ENCODE data around the gene STK31.
"Not testable (repeated sequence)": the region's sequence is repeated elsewhere in the genome, so short reads cannot be mapped to it uniquely, and the experiment has no call there.

STK31 gene

DNA sequence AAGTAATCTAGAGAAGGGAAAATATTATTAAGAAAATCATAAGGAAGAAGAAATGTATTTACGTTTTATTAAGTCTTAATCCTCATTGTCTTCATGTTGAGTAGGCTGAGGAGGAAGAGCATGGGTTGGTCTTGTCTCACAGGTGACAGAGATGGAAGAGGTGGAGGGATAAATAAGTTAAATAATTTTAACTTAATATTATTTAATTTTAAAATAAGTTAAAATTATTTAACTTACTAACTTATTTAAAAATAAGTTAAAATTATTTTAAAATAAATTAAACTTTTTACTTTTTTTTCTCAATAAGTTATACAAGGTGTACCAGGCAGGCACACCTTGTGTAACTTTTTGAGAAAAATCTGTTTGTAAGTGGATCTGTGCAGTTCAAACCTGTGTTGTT lies 36.6 kb downstream of the STK31 start:
- Mint-ChIP-seq H3K9me3 (peaks cover 43% of the 10 kb centered on the region), H3K36me3 (ENCODE audit: low read depth) (peaks cover 11% of the 10 kb centered on the region), H3K4me1 (no peaks in the 10 kb centered on the region), H3K27ac (no peak overlapping the region), H3K27me3 (ENCODE audit: low read depth) (peaks cover 3% of the 10 kb centered on the region), H3K4me3 (no peak overlapping the region)
- TF ChIP-seq CTCF (IDR thresholded peaks at IDR 0.05; ENCODE audit: unreplicated experiment in 3 of 3): no peak

DNA sequence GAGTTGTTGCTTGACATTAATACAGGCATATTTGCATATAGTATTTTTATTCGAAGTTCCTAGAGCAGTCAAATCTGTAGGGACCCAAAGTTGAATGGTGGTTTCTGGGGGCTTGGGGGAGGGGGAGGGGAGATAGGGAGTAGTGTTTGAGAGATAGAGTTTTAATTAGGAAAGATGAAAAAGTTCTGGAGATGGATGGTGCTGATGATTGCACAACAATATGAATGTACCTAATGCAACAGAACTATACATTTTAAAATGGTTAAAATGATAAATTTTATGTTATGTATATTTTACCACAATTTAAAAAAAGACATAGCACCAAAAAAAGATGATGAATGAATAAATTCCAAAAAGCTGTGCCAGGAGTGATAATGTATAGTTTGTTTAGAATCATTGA lies 41.8 kb downstream of the STK31 start:
- H3K4me3 Mint-ChIP-seq: no peak overlapping the region
- H3K36me3 Mint-ChIP-seq (ENCODE audit: low read depth): no peaks in the 10 kb centered on the region
- peaks cover under 1% of the 10 kb centered on the region for H3K27me3 Mint-ChIP-seq (ENCODE audit: low read depth)

GRCh38 chr7:23758839-23759238 lies 48.8 kb downstream of the STK31 start:
- H3K4me3 Mint-ChIP-seq; H3K36me3 Mint-ChIP-seq (ENCODE audit: low read depth); H3K27me3 Mint-ChIP-seq (ENCODE audit: low read depth); H3K27ac Mint-ChIP-seq; H3K4me1 Mint-ChIP-seq; H3K9me3 Mint-ChIP-seq: not testable (repeated sequence)

More for the DNA sequence above, 41.8 kb downstream of the STK31 start:
- no peak overlapping the region for H3K27ac Mint-ChIP-seq
- H3K4me1 Mint-ChIP-seq: no peaks in the 10 kb centered on the region
- TF ChIP-seq CTCF (IDR thresholded peaks at IDR 0.05; ENCODE audit: unreplicated experiment in 3 of 3): no peak
- peaks cover 7% of the 10 kb centered on the region for H3K9me3 Mint-ChIP-seq

GRCh38 chr7:23759671-23760391 lies 49.8 kb downstream of the STK31 start:
- H3K27ac Mint-ChIP-seq: peak overlapping the region; percentile 20 to 56 (median 36)
- peaks cover 6% of the 10 kb centered on the region for H3K4me1 Mint-ChIP-seq
- no peak for TF ChIP-seq CTCF (IDR thresholded peaks at IDR 0.05; ENCODE audit: unreplicated experiment in 3 of 3)
- H3K9me3 Mint-ChIP-seq: no peaks in the 10 kb centered on the region
- no peaks in the 10 kb centered on the region for H3K36me3 Mint-ChIP-seq (ENCODE audit: low read depth)
- H3K4me3 Mint-ChIP-seq: no peak overlapping the region
- peaks cover 4% of the 10 kb centered on the region for H3K27me3 Mint-ChIP-seq (ENCODE audit: low read depth)

GRCh38 chr7:23765943-23766342 lies 55.9 kb downstream of the STK31 start:
- TF ChIP-seq CTCF (IDR thresholded peaks at IDR 0.05; ENCODE audit: unreplicated experiment in 3 of 3): no peak
- no peaks in the 10 kb centered on the region for H3K4me1 Mint-ChIP-seq
- no peak overlapping the region for H3K4me3 Mint-ChIP-seq
- H3K27me3 Mint-ChIP-seq (ENCODE audit: low read depth): no peaks in the 10 kb centered on the region
- H3K9me3 Mint-ChIP-seq: no peaks in the 10 kb centered on the region
- no peak overlapping the region for H3K27ac Mint-ChIP-seq
- no peaks in the 10 kb centered on the region for H3K36me3 Mint-ChIP-seq (ENCODE audit: low read depth)

DNA sequence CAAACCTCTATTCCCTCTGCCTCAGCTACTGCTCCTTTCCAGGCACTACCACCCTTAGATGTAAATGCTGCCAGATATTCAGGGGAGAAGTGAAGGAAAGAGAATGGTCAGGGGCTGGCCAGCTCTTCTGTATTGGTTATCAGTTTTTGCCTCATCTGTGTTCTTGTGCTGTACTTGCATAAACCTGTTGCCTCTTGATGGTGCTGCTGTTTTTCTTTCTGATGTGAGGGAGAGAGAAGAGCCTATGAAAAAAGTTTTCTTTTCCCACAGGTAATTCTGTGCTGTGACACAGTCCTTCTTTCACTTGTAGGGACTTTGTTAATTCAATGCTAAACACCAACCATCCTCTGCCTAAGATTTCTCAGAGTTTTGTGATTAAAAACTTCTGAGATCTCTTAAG lies 57.5 kb downstream of the STK31 start:
- Mint-ChIP-seq H3K36me3 (ENCODE audit: low read depth) (no peaks in the 10 kb centered on the region), H3K4me3 (no peak overlapping the region), H3K4me1 (no peaks in the 10 kb centered on the region), H3K27ac (no peak overlapping the region), H3K27me3 (ENCODE audit: low read depth) (no peaks in the 10 kb centered on the region), H3K9me3 (no peaks in the 10 kb centered on the region)
- no peak for TF ChIP-seq CTCF (IDR thresholded peaks at IDR 0.05; ENCODE audit: unreplicated experiment in 3 of 3)

Data from nephron (organoid).